CD4-positive, alpha-beta T cell treated with Interleukin-6 at 100 ng/mL for 8 hours (primary cell): ENCODE data around the gene GCLM.

Experiments
- DNase-seq: peaks from one replicate; pipeline ENCODE4 v3.0.0-alpha.2; 2020; ENCODE audit warnings: mixed read lengths, low spot score

Gene GCLM

GRCh38 chr1:93846206-93846991 is 62.8 kb downstream of the GCLM start:
- peak; percentile 84 for DNase-seq

DNA sequence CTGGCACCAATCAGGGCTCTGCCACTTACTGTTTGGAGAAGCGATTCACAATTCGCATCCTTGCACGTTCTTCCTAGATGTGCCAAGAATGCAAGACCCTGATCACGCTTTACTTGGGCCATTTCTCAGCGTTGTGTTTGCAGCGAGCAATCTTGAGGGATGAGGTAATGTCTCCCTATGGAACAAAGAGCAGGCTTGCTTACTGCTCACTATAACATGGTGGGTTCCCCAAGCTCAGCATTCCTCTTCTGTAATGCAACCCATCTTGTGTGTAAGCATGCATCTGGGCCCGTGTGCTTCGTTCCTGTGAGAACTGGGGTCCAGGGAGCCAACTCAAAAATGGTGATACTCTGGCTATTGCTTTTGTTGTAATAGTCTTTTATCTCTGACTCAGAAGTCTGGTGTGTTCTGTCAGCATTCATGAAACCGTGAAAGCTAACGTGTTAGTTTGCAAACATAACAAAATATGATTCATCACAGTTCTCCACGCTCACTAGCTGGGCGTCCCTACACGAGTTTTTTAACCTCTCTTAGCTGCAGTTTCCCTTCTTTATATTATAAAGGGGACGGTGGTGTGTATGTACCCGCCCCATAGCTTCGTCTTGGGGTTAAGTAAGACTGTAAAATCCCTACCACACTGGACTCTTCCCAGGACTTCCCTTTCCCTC is 63.6 kb downstream of the GCLM start:
- DNase-seq = peak; percentile 45

DNA sequence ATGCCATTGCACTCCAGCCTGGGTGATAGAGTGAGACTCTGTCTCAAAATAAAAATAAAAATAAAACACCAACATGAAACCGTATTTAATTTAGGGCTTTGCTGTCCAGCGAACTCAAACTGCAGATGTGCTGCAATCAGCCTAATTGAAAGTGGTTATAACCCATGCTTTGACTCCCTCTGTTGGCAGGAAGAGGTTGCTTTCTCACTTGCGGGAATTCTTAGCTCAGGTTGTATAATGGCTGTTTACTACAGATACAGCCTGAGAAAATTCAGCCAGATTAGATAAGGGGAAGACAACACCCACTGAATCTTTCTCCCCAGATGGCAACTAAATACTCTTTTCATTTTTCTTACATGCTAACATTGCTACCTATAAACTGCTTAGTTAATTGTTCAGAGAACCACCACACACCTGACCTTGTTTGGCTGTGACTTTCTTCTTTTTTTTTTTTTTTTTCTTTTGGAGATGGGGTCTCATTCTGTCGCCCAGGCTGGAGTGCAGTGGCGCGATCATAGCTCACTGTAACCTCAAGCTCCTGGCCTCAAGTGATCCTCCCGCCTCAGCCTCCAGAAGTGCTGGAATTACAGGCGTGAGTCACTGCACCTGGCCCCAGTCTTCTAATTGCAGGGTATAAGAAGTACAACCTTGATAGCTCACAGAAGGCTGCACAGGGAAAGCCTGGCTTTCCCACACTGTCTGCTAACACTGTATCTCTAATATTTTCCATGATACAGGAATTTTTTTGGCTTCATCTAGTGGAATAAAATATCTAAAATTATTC is 64.8 kb downstream of the GCLM start:
- DNase-seq = peak; percentile 74

- no peak for DNase-seq
Observed at GRCh38 chr1:93842750-93843500, 66.3 kb downstream of the GCLM start.

GRCh38 chr1:93841771-93842170 is 67.5 kb downstream of the GCLM start:
- no peak for DNase-seq

GRCh38 chr1:93840956-93841482 is 68.2 kb downstream of the GCLM start:
- no peak for DNase-seq

- no peak for DNase-seq
Observed at GRCh38 chr1:93839753-93840152, 69.5 kb downstream of the GCLM start.

- no peak for DNase-seq
Observed at GRCh38 chr1:93839307-93839706, 69.9 kb downstream of the GCLM start.

DNA sequence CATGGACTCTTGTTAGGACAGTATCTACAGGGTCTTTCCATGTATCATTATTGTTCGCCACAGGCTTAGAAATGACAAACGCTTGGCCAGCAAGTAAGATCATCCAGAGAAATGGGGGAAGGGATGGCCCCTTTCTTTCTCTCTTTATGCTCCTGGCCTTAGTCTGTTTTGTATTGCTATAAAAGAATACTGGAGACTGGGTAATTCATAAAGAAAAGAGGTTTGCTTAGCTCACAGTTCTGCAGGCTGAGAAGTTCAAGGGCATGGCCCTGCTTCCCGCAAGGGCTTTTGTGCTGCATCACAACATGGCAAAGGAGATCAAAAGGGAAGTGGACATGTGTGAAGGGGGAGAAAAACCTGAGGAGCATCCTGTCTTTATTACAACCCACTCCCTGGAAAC is 71.3 kb downstream of the GCLM start:
- no peak for DNase-seq
